ENCODE measurements around the gene TMEM150A.
"Not testable (repeated sequence)": the region's sequence is repeated elsewhere in the genome, so short reads cannot be mapped to it uniquely, and the experiment has no call there.

The TMEM150A gene

GRCh38 chr2:85592299-85592698 lies 10.2 kb downstream of the TMEM150A start:
- DNase-seq, result not testable (repeated sequence)

- no peak for DNase-seq
Measured at GRCh38 chr2:85591563-85591962, 10.9 kb downstream of the TMEM150A start.

GRCh38 chr2:85590950-85591349 lies 11.5 kb downstream of the TMEM150A start:
- no peak for DNase-seq

- no peak for DNase-seq
Measured at GRCh38 chr2:85589982-85590791, 12.3 kb downstream of the TMEM150A start.

- no peak for DNase-seq
Measured at GRCh38 chr2:85589181-85589580, 13.3 kb downstream of the TMEM150A start.

- no peak for DNase-seq
Measured at GRCh38 chr2:85588645-85589044, 13.9 kb downstream of the TMEM150A start.

GRCh38 chr2:85588236-85588635 lies 14.3 kb downstream of the TMEM150A start:
- DNase-seq, result no peak

GRCh38 chr2:85585781-85586105 lies 16.8 kb downstream of the TMEM150A start:
- no peak for DNase-seq

- peak; percentile 50 for DNase-seq
Measured at GRCh38 chr2:85584857-85585780, 17.4 kb downstream of the TMEM150A start.

GRCh38 chr2:85584354-85584856 lies 18.1 kb downstream of the TMEM150A start, which contains the start of gene VAMP5:
Gene VAMP5, plus strand, starts transcription at chr2:85584431. Its CDS starts 60 bp downstream, at chr2:85584491.
- DNase-seq, result no peak

GRCh38 chr2:85583667-85584353 lies 18.7 kb downstream of the TMEM150A start:
- DNase-seq, result peak; percentile 47

GRCh38 chr2:85582492-85582891 lies 20.0 kb downstream of the TMEM150A start:
- DNase-seq, result no peak

- DNase-seq, result no peak
Measured at GRCh38 chr2:85580206-85580605, 22.3 kb downstream of the TMEM150A start.

GRCh38 chr2:85579266-85579935 lies 23.1 kb downstream of the TMEM150A start:
- no peak for DNase-seq

GRCh38 chr2:85578243-85579180 lies 24.0 kb downstream of the TMEM150A start:
- DNase-seq, result no peak

GRCh38 chr2:85577386-85578242 lies 24.9 kb downstream of the TMEM150A start, which contains the start of gene VAMP8:
Gene VAMP8, plus strand, starts transcription at chr2:85577586. Its CDS starts 61 bp downstream, at chr2:85577647.
- peak; percentile 71 for DNase-seq

GRCh38 chr2:85577063-85577385 lies 25.5 kb downstream of the TMEM150A start:
- DNase-seq, result no peak

GRCh38 chr2:85575739-85576138 lies 26.8 kb downstream of the TMEM150A start:
- no peak for DNase-seq

- DNase-seq, result no peak
Measured at GRCh38 chr2:85566265-85566664, 36.2 kb downstream of the TMEM150A start.

GRCh38 chr2:85564144-85564563 lies 38.3 kb downstream of the TMEM150A start:
- no peak for DNase-seq

All from activated CD4-positive, alpha-beta T cell treated with anti-CD3 and anti-CD28 coated beads, Interleukin-2, Interleukin-6, amounts not matched to agents 100 ng/mL and 50 ng/mL, durations not matched to agents 16 hours and 8 hours (primary cell).